Dedifferentiated amniotic fluid mesenchymal stem cell (primary cell): ENCODE results near the gene JAM2.

Experiments used
- DNase-seq: peaks from one replicate; pipeline ENCODE4 v3.0.0-alpha.2; 2016; ENCODE audit errors: extremely low spot score

JAM2 gene

GRCh38 chr21:25717491-25718147 lies 78.6 kb downstream of the JAM2 start:
- DNase-seq: peak; percentile 51

- DNase-seq: no peak
Observed at GRCh38 chr21:25721987-25722386, 82.9 kb downstream of the JAM2 start.

GRCh38 chr21:25722631-25723030 lies 83.6 kb downstream of the JAM2 start:
- DNase-seq: no peak

GRCh38 chr21:25732091-25732760 lies 93.2 kb downstream of the JAM2 start:
- no peak for DNase-seq

GRCh38 chr21:25733859-25734653 lies 95.0 kb downstream of the JAM2 start:
- DNase-seq: peak; percentile 49

GRCh38 chr21:25734654-25734903 lies 95.5 kb downstream of the JAM2 start:
- DNase-seq: no peak

GRCh38 chr21:25734904-25735645 lies 96.0 kb downstream of the JAM2 start, which contains the start of the genes ATP5PF and GABPA:
ATP5PF (minus strand) TSS chr21:25734904; CDS start chr21:25729794, 5,110 bp downstream.
GABPA (plus strand) TSS chr21:25734972; CDS start chr21:25741599, 6,627 bp downstream.
- peak; percentile 98 for DNase-seq

GRCh38 chr21:25735646-25736597 lies 96.9 kb downstream of the JAM2 start:
- DNase-seq: peak; percentile 68

- no peak for DNase-seq
Observed at GRCh38 chr21:25737421-25737820, 98.4 kb downstream of the JAM2 start.

GRCh38 chr21:25742900-25743299 lies 103.8 kb downstream of the JAM2 start:
- DNase-seq: no peak

- DNase-seq: no peak
Observed at GRCh38 chr21:25744854-25745253, 105.8 kb downstream of the JAM2 start.

- DNase-seq: no peak
Observed at GRCh38 chr21:25750085-25750484, 111.0 kb downstream of the JAM2 start.

GRCh38 chr21:25752416-25752815 lies 113.4 kb downstream of the JAM2 start:
- DNase-seq: no peak

- no peak for DNase-seq
Observed at GRCh38 chr21:25756190-25756932, 117.3 kb downstream of the JAM2 start.

- DNase-seq: no peak
Observed at GRCh38 chr21:25757531-25757930, 118.5 kb downstream of the JAM2 start.

- no peak for DNase-seq
Observed at GRCh38 chr21:25759573-25759972, 120.5 kb downstream of the JAM2 start.

- no peak for DNase-seq
Observed at GRCh38 chr21:25760061-25760460, 121.0 kb downstream of the JAM2 start.

GRCh38 chr21:25760677-25761076 lies 121.6 kb downstream of the JAM2 start:
- DNase-seq: no peak

GRCh38 chr21:25764065-25764464 lies 125.0 kb downstream of the JAM2 start:
- DNase-seq: no peak
